Kidney (tissue), 14 donors: ENCODE results near the gene CPNE7. TPM values are rescaled to one million over a fixed set of nuclear protein-coding genes. Genes with fewer than 3 reads are reported as not detected.

Experiments used
- DNase-seq, 5 donors: peaks; one replicate each; pipeline ENCODE4 v3.0.0-alpha.2; 2013 to 2020
- FAIRE-seq: peaks from 2 replicates; lab custom pipeline; 2012; peaks lifted over from hg19 to GRCh38; lab: Jason Lieb, UNC
- H3K27ac ChIP-seq, 2 donors: one replicate each; pipeline ENCODE4 v1.7.0; 2013; ENCODE audit warnings: low read depth in 2 of 2, low read length in 2 of 2, inconsistent platforms in 1 of 2
- H3K27me3 ChIP-seq: one replicate; pipeline ENCODE4 v1.7.1; 2013; ENCODE audit warnings: low read length, inconsistent platforms; ENCODE audit not compliant: control insufficient read depth, insufficient read depth
- H3K36me3 ChIP-seq, 3 donors: one replicate each; pipeline versions ENCODE4 v1.7.0 to v1.7.1; 2013; ENCODE audit warnings: low read length in 3 of 3, control low read depth in 1 of 3, inconsistent platforms in 1 of 3; ENCODE audit not compliant: insufficient read depth in 3 of 3, control insufficient read depth in 2 of 3
- H3K4me1 ChIP-seq, 3 donors: one replicate each; pipeline versions ENCODE4 v1.7.0 to v1.7.1; 2013; ENCODE audit warnings: low read length in 3 of 3, inconsistent platforms in 1 of 3, low read depth in 1 of 3; ENCODE audit not compliant: control insufficient read depth in 2 of 3, insufficient read depth in 2 of 3
- H3K4me3 ChIP-seq, 3 donors: one replicate each; pipeline versions ENCODE4 v1.7.0 to v1.8.1; 2013; ENCODE audit warnings: low read length in 3 of 3, control low read depth in 1 of 3, inconsistent platforms in 1 of 3
- H3K9ac ChIP-seq, 3 donors: one replicate each; pipeline versions ENCODE4 v1.7.0 to v1.7.1; 2013; ENCODE audit warnings: low read length in 3 of 3, control low read depth in 1 of 3, inconsistent platforms in 1 of 3
- H3K9me3 ChIP-seq, 3 donors: one replicate each; pipeline versions ENCODE4 v1.7.0 to v1.7.1; 2013; ENCODE audit warnings: low read length in 3 of 3, control low read depth in 1 of 3, inconsistent platforms in 1 of 3; ENCODE audit not compliant: control insufficient read depth in 2 of 3, insufficient read depth in 1 of 3
- CTCF ChIP-seq: IDR thresholded peaks from 3 replicates; pipeline ENCODE4 v1.5.1; 2012; ENCODE audit warnings: mild to moderate bottlenecking, moderate library complexity, borderline replicate concordance; ENCODE audit not compliant: insufficient read depth; ENCODE audit errors: extremely low read depth
- intact Hi-C: fragments of 100-400 bp; cut with DNase I; formaldehyde crosslinking; loops from one replicate; pipeline ENCODE4 v1.11.1; 2022
- polyA plus RNA-seq: library from polyadenylated mRNA; stranded (reverse); fragments of 350-450 nt; fragmentation: Illumina TruSeq; extraction: RNeasy Lipid Tissue Mini Kit (QIAGEN cat#74804); gene quantifications from one replicate; pipeline ENCODE4 v1.2.3, GENCODE V29; 2014; ENCODE audit warnings: low read depth, low replicate concordance; ENCODE audit not compliant: insufficient read depth
- total RNA-seq: library from RNA; stranded (reverse); fragmentation: NEBNext Ultra II Directional; extraction: Animal tissue kit (Norgen Biotek cat#: 25700); gene quantifications from one replicate; pipeline ENCODE4 v1.2.1, GENCODE V29; 2021
- donor health status: control.
- donor health status: control.
- donor health status: control.
- donor health status: control.
- donor health status: control.
- donor health status: DM: yes; HTN: yes; CAD: no.
- donor health status: Normal renal cell carcinoma (clear cell type).

CPNE7 gene
- total and polyA plus RNA-seq, 2 donors from 2014 or later, result 1.5 to 13.7 TPM

GRCh38 chr16:89545044-89545830 is 30.3 kb upstream of the CPNE7 start:
- H3K9ac ChIP-seq, result no peak overlapping the region
- no peaks in the 10 kb centered on the region for H3K9me3 ChIP-seq
- FAIRE-seq (no peak), DNase-seq (peak in 2 of 5 donors; percentile 17 to 30)
- no peak overlapping the region for H3K27ac ChIP-seq
- no peak overlapping the region for H3K4me3 ChIP-seq
- H3K36me3 ChIP-seq, result peaks cover 0 to 28% (median 17%) of the 10 kb centered on the region in 3 donors
- TF ChIP-seq CTCF, result no peak
- no peaks in the 10 kb centered on the region for H3K27me3 ChIP-seq
- no peaks in the 10 kb centered on the region for H3K4me1 ChIP-seq
- intact Hi-C loops, result no loop called here

- DNase-seq (peak in 4 of 5 donors; percentile 61 to 78 (median 64)), FAIRE-seq (no peak)
- intact Hi-C loops, result no loop called here
Measured at GRCh38 chr16:89545831-89546574, 29.6 kb upstream of the CPNE7 start.

GRCh38 chr16:89546781-89547180 is 28.8 kb upstream of the CPNE7 start:
- peaks cover 0 to 29% (median 18%) of the 10 kb centered on the region in 3 donors for H3K36me3 ChIP-seq
- no peaks in the 10 kb centered on the region for H3K4me1 ChIP-seq
- H3K9me3 ChIP-seq, result no peaks in the 10 kb centered on the region
- H3K4me3 ChIP-seq, result no peak overlapping the region
- no peak overlapping the region for H3K9ac ChIP-seq
- no peak overlapping the region for H3K27ac ChIP-seq
- DNase-seq (no peak), FAIRE-seq (no peak)
- H3K27me3 ChIP-seq, result no peaks in the 10 kb centered on the region
- intact Hi-C loops, result no loop called here
- TF ChIP-seq CTCF, result no peak

More at GRCh38 chr16:89545831-89546574, 29.6 kb upstream of the CPNE7 start:
- peaks cover 0 to 28% (median 17%) of the 10 kb centered on the region in 3 donors for H3K36me3 ChIP-seq
- H3K4me1 ChIP-seq, result no peaks in the 10 kb centered on the region
- no peak overlapping the region for H3K27ac ChIP-seq
- H3K27me3 ChIP-seq, result no peaks in the 10 kb centered on the region
- no peaks in the 10 kb centered on the region for H3K9me3 ChIP-seq
- no peak overlapping the region for H3K4me3 ChIP-seq
- no peak for TF ChIP-seq CTCF
- no peak overlapping the region for H3K9ac ChIP-seq
